WTC11 (cell line): Measurements from ENCODE around the gene HCRTR1. TPM values are rescaled to one million over a fixed set of nuclear protein-coding genes. Genes with fewer than 3 reads are reported as not detected.

Experiments used
- ATAC-seq: fragments of 200-7000 bp; cut with Tn5 transposase; 2 replicates; pipeline ENCODE4 v1.10.0; 2021; ENCODE audit warnings: mild to moderate bottlenecking, moderate library complexity
- CTCF ChIA-PET: fragments of 300-600 bp; sonication (Branson Sonifier 250); formaldehyde crosslinking; loops from one replicate; lab custom pipeline; 2021; ENCODE audit warnings: antibody characterized with exemption; lab: Charles Lee
- POLR2A ChIA-PET: fragments of 350-600 bp; sonication (Branson Sonifier 250); formaldehyde crosslinking; loops from one replicate; lab custom pipeline; 2021; ENCODE audit warnings: antibody characterized with exemption; lab: Charles Lee
- DNase-seq: peaks from one replicate; pipeline ENCODE4 v3.0.0; 2021; ENCODE audit warnings: low spot score
- H3K27ac Mint-ChIP-seq: 2 replicates; pipeline ENCODE4 v1.8.0; 2021; ENCODE audit warnings: mixed read lengths
- H3K27me3 Mint-ChIP-seq: 2 replicates; pipeline ENCODE4 v1.8.0; 2021; ENCODE audit warnings: low read depth, mild to moderate bottlenecking, moderate library complexity, mixed read lengths
- H3K36me3 Mint-ChIP-seq: 2 replicates; pipeline ENCODE4 v1.8.0; 2021; ENCODE audit warnings: mixed read lengths
- H3K4me1 Mint-ChIP-seq: 2 replicates; pipeline ENCODE4 v1.8.0; 2022; ENCODE audit warnings: mixed read lengths
- H3K4me3 Mint-ChIP-seq: 2 replicates; pipeline ENCODE4 v1.8.0; 2021; ENCODE audit warnings: mild to moderate bottlenecking, moderate library complexity, mixed read lengths
- H3K9me3 Mint-ChIP-seq: 2 replicates; pipeline ENCODE4 v1.8.0; 2021; ENCODE audit warnings: mixed read lengths
- ATF1 ChIP-seq: sonication (generic); formaldehyde crosslinking; IDR thresholded peaks from 2 replicates; pipeline ENCODE4 v1.8.1; 2023; ENCODE audit warnings: mild to moderate bottlenecking, moderate library complexity, missing genetic modification reagents
- ATF2 ChIP-seq: sonication (generic); formaldehyde crosslinking; IDR thresholded peaks from 2 replicates; pipeline ENCODE4 v1.8.1; 2022; ENCODE audit warnings: low read depth, missing genetic modification reagents, borderline replicate concordance
- ETV6 ChIP-seq: sonication (generic); formaldehyde crosslinking; IDR thresholded peaks from 2 replicates; pipeline ENCODE4 v1.8.1; 2022; ENCODE audit warnings: mild to moderate bottlenecking, missing genetic modification reagents
- KAT7 ChIP-seq: sonication (generic); formaldehyde crosslinking; IDR thresholded peaks from 2 replicates; pipeline ENCODE4 v1.8.1; 2023; ENCODE audit warnings: missing genetic modification reagents, mild to moderate bottlenecking, borderline replicate concordance
- MXD4 ChIP-seq: fragments of 250-450 bp; sonication (Bioruptor Pico); IDR thresholded peaks from 2 replicates; pipeline ENCODE4 v1.8.0; 2021; ENCODE audit warnings: mild to moderate bottlenecking, moderate library complexity, borderline replicate concordance
- NR1H2 ChIP-seq: sonication (generic); formaldehyde crosslinking; IDR thresholded peaks from 2 replicates; pipeline ENCODE4 v1.9.0; 2021; ENCODE audit warnings: mild to moderate bottlenecking, moderate library complexity, missing genetic modification reagents
- PRDM15 ChIP-seq: sonication (generic); formaldehyde crosslinking; IDR thresholded peaks from 2 replicates; pipeline ENCODE4 v1.8.0; 2022; ENCODE audit warnings: missing genetic modification reagents
- STAT6 ChIP-seq: sonication (generic); formaldehyde crosslinking; conservative IDR thresholded peaks from 2 replicates; pipeline ENCODE4 v1.8.1; 2023; ENCODE audit warnings: mild to moderate bottlenecking, low read depth, missing genetic modification reagents, moderate library complexity
- TCF7 ChIP-seq: sonication (generic); formaldehyde crosslinking; IDR thresholded peaks from 2 replicates; pipeline ENCODE4 v1.8.0; 2022; ENCODE audit warnings: mild to moderate bottlenecking, low read depth, missing genetic modification reagents, moderate library complexity
- USF2 ChIP-seq: sonication (generic); formaldehyde crosslinking; IDR thresholded peaks from 2 replicates; pipeline ENCODE4 v1.8.1; 2023; ENCODE audit warnings: mild to moderate bottlenecking, missing genetic modification reagents, moderate library complexity
- ZNF317 ChIP-seq: sonication (generic); formaldehyde crosslinking; IDR thresholded peaks from 2 replicates; pipeline ENCODE4 v1.8.1; 2023; ENCODE audit warnings: low read depth, mild to moderate bottlenecking, moderate library complexity, missing genetic modification reagents, borderline replicate concordance
- ZNF532 ChIP-seq: fragments of 250-450 bp; sonication (Bioruptor Pico); IDR thresholded peaks from 2 replicates; pipeline ENCODE4 v1.9.0; 2021; ENCODE audit warnings: mild to moderate bottlenecking, borderline replicate concordance
- total RNA-seq: library from RNA; stranded (reverse); gene quantifications from 3 replicates; pipeline ENCODE4 v1.2.3, GENCODE V29; 2021

HCRTR1 gene
- total RNA-seq, 1 experiment from 2014 or later = 0.13 TPM

GRCh38 chr1:31609514-31610118 lies 7.9 kb upstream of the HCRTR1 start:
- Mint-ChIP-seq H3K4me1 (0 out of 2 replicates have a peak, but pooled peaks cover 6% of the 10 kb centered on the region), H3K27me3 (no peaks in the 10 kb centered on the region), H3K9me3 (no peaks in the 10 kb centered on the region; the same call in 1 of the 2 replicates), H3K36me3 (no peaks in the 10 kb centered on the region), H3K27ac (no peak overlapping the region), H3K4me3 (no peak overlapping the region)
- CTCF ChIA-PET = interaction anchor here (1.0 to 3.5 kb wide), 2 partner anchors 8 to 105 kb away, joined by 4 to 18 read pairs; partner anchors contain the start of gene HCRTR1
- POLR2A ChIA-PET = no interaction called here
- TF ChIP-seq ATF1 (CRISPR knock-in tag) = no peak
- no peak for TF ChIP-seq MXD4 (CRISPR knock-in tag)
- no peak for TF ChIP-seq TCF7 (CRISPR knock-in tag)
- TF ChIP-seq ATF2 (CRISPR knock-in tag) = no peak
- no peak for TF ChIP-seq KAT7 (CRISPR knock-in tag)
- TF ChIP-seq ZNF532 (CRISPR knock-in tag) = no peak
- TF ChIP-seq ETV6 (CRISPR knock-in tag) = no peak
- no peak for TF ChIP-seq ZNF317 (CRISPR knock-in tag)
- no peak for TF ChIP-seq NR1H2
- DNase-seq (no peak), ATAC-seq (no peak)

GRCh38 chr1:31614414-31615005 lies 3.0 kb upstream of the HCRTR1 start:
- CTCF ChIA-PET = interaction anchor here (0.6 to 1.0 kb wide), 3 partner anchors 27 to 101 kb away, joined by 3 to 4 read pairs (median 3); no protein-coding TSS in a partner anchor
- no peak for TF ChIP-seq STAT6 (CRISPR knock-in tag)
- TF ChIP-seq PRDM15 (CRISPR knock-in tag) = no peak
- TF ChIP-seq USF2 (CRISPR knock-in tag) = no peak
- no peak for ATAC-seq
- no peak overlapping the region; the same call in 1 of the 2 replicates for H3K27ac Mint-ChIP-seq
- no peak overlapping the region for H3K4me3 Mint-ChIP-seq
- no peak for DNase-seq
- H3K9me3 Mint-ChIP-seq = no peaks in the 10 kb centered on the region; the same call in 1 of the 2 replicates
- H3K4me1 Mint-ChIP-seq = peaks cover 14% of the 10 kb centered on the region
- H3K36me3 Mint-ChIP-seq = no peaks in the 10 kb centered on the region
- peaks cover 29% of the 10 kb centered on the region for H3K27me3 Mint-ChIP-seq
- POLR2A ChIA-PET = no interaction called here
